Peyer's patch (tissue), 4 donors: ENCODE data around the gene IVD. TPM values are rescaled to one million over a fixed set of nuclear protein-coding genes. Genes with fewer than 3 reads are reported as not detected.

Experiments used
- DNase-seq, 3 donors: peaks; one replicate each; pipeline ENCODE4 v3.0.0-alpha.2; 2017 to 2019
- H3K27ac ChIP-seq, 4 donors: fragments of 200-600 bp; sonication (generic); one replicate each; pipeline ENCODE4 v1.5.1; 2016 to 2019
- H3K27me3 ChIP-seq, 2 donors: fragments of 200-600 bp; sonication (generic); one replicate each; pipeline ENCODE4 v1.5.1; 2019
- H3K36me3 ChIP-seq, 3 donors: fragments of 200-600 bp; sonication (generic); one replicate each; pipeline ENCODE4 v1.5.1; 2016 to 2019
- H3K4me1 ChIP-seq, 4 donors: fragments of 200-600 bp; sonication (generic); one replicate each; pipeline ENCODE4 v1.5.1; 2016 to 2019
- H3K4me3 ChIP-seq, 4 donors: fragments of 200-600 bp; sonication (generic); 1 replicate in 3 of 4; 2 replicates in 1 of 4; pipeline ENCODE4 v1.5.1; 2016 to 2019; ENCODE audit warnings: mild to moderate bottlenecking in 1 of 4
- H3K9me3 ChIP-seq, 4 donors: fragments of 200-600 bp; sonication (generic); one replicate each; pipeline ENCODE4 v1.5.1; 2016 to 2019; ENCODE audit warnings: mild to moderate bottlenecking in 1 of 4
- CTCF ChIP-seq, 6 experiments: fragments of 450-650 bp in 4 of 6; fragments of 200-600 bp in 2 of 6; sonication (generic) in 1 of 6; IDR thresholded peaks; one replicate each; pipeline ENCODE4 v1.5.1; 2017 to 2019; ENCODE audit warnings: antibody characterized with exemption in 6 of 6, mild to moderate bottlenecking in 3 of 6, moderate library complexity in 1 of 6
- POLR2A ChIP-seq, 2 donors: fragments of 450-650 bp; IDR thresholded peaks; one replicate each; pipeline ENCODE4 v1.5.1; 2017; ENCODE audit warnings: antibody characterized with exemption in 2 of 2, mild to moderate bottlenecking in 2 of 2, moderate library complexity in 2 of 2
- total RNA-seq, 4 donors: library from RNA; depleted of rRNA; stranded (reverse); fragments of >200 nt; gene quantifications; one replicate each; pipeline ENCODE4 v1.1.0, GENCODE V29; 2016

The IVD gene
- total RNA-seq, 4 donors from 2014 or later, result 42.9 to 87.6 (median 71.1) TPM

- peak in 1 of 3 donors; percentile 61 for DNase-seq
- Histone ChIP-seq H3K4me3 (peak overlapping the region; percentile 36 to 61 (median 56)), H3K27ac (peak overlapping the region in 1 of 4 donors; percentile 99), H3K4me1 (peaks cover 0 to 18% (median 4%) of the 10 kb centered on the region in 4 donors), H3K36me3 (peaks cover 0 to 22% (median 0%) of the 10 kb centered on the region in 3 donors), H3K27me3 (no peaks in the 10 kb centered on the region), H3K9me3 (no peaks in the 10 kb centered on the region)
- TF ChIP-seq CTCF (IDR thresholded peaks at IDR 0.05) (peak in 1 of 6 experiments; percentile 5), POLR2A (IDR thresholded peaks at IDR 0.05) (peak in 1 of 2 donors; percentile 9)
Observed at GRCh38 chr15:40358471-40359353, 46.9 kb upstream of the IVD start.

GRCh38 chr15:40360015-40360414 lies 45.6 kb upstream of the IVD start:
- DNase-seq, result no peak
- Histone ChIP-seq H3K9me3 (no peaks in the 10 kb centered on the region), H3K4me1 (peaks cover 0 to 8% (median 4%) of the 10 kb centered on the region in 4 donors), H3K27ac (no peak overlapping the region), H3K36me3 (peaks cover 0 to 10% (median 0%) of the 10 kb centered on the region in 3 donors), H3K4me3 (no peak overlapping the region), H3K27me3 (no peaks in the 10 kb centered on the region)
- TF ChIP-seq POLR2A (IDR thresholded peaks at IDR 0.05) (no peak), CTCF (IDR thresholded peaks at IDR 0.05) (no peak)

- Histone ChIP-seq H3K27ac (no peak overlapping the region), H3K9me3 (no peaks in the 10 kb centered on the region), H3K4me1 (peaks cover 0 to 13% (median 4%) of the 10 kb centered on the region in 4 donors), H3K36me3 (no peaks in the 10 kb centered on the region), H3K27me3 (no peaks in the 10 kb centered on the region), H3K4me3 (no peak overlapping the region)
- no peak for DNase-seq
- TF ChIP-seq POLR2A (IDR thresholded peaks at IDR 0.05) (no peak), CTCF (IDR thresholded peaks at IDR 0.05) (no peak)
Observed at GRCh38 chr15:40361640-40362039, 44.0 kb upstream of the IVD start.

- no peak for DNase-seq
- H3K4me1 ChIP-seq, result peaks cover 3 to 24% (median 14%) of the 10 kb centered on the region in 4 donors
- no peak overlapping the region for H3K4me3 ChIP-seq
- H3K36me3 ChIP-seq, result no peaks in the 10 kb centered on the region
- H3K27me3 ChIP-seq, result no peaks in the 10 kb centered on the region
- TF ChIP-seq POLR2A (IDR thresholded peaks at IDR 0.05), result no peak
- TF ChIP-seq CTCF (IDR thresholded peaks at IDR 0.05), result no peak
- no peak overlapping the region for H3K27ac ChIP-seq
- H3K9me3 ChIP-seq, result no peaks in the 10 kb centered on the region
Observed at GRCh38 chr15:40363611-40364010, 42.0 kb upstream of the IVD start.

GRCh38 chr15:40364251-40364650 lies 41.3 kb upstream of the IVD start:
- no peak for DNase-seq
- Histone ChIP-seq H3K4me3 (no peak overlapping the region), H3K4me1 (peaks cover 3 to 20% (median 15%) of the 10 kb centered on the region in 4 donors), H3K27me3 (no peaks in the 10 kb centered on the region), H3K27ac (no peak overlapping the region), H3K36me3 (no peaks in the 10 kb centered on the region), H3K9me3 (no peaks in the 10 kb centered on the region)
- no peak for TF ChIP-seq POLR2A (IDR thresholded peaks at IDR 0.05)
- no peak for TF ChIP-seq CTCF (IDR thresholded peaks at IDR 0.05)
